COLO829 (cell line): ENCODE results near the gene ARRB1.
"Not testable (repeated sequence)": the region's sequence is repeated elsewhere in the genome, so short reads cannot be mapped to it uniquely, and the experiment has no call there.

ENCODE experiments used
- DNase-seq: peaks from one replicate; pipeline ENCODE4 v3.0.0; 2012; ENCODE audit warnings: low spot score

ARRB1 gene

DNA sequence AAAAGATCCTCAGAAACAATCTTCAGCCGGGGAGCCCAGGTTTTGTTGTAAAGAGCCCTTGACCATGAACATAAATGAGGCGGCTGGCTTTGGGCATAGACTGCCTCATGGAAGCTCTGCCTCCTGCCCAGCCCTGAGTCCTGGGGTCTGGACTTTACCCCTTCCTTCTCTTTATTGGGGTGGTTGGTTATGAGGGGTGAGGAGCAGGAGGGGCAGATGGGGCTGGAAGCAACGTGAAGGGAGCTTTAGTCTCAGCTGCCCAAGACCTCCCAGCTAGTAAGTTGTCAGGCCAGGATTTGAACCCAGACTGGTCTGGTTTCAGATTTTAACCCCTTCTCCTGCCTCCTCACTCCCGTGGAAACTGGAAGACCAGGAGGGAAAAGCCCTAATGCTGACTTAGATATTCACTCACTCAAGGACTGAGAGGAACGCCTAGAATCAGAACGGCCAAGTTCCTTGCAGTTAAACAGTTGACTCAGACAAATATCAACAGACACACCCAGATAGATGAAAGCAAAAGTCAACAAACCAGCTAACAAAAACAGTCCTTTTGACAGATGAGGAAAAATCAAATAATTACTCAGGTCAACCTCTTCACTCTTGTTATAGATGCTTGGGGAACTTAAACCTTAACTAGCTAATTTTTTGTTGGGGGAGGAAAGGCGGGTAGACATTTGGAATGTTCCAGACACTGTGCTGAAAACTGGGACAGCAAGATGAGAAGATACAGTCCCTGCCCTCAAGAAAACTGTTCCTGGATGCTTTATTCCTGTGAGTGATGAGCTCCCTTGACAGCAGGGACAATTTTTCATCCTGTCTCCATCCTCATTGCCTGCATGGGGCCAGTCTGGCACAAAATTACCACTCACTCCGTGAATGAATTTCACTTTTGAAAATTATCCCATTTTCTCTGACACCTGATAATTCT, 20.8 kb upstream of the ARRB1 start:
- no peak for DNase-seq

GRCh38 chr11:75369560-75370255, 18.2 kb upstream of the ARRB1 start:
- no peak for DNase-seq

DNA sequence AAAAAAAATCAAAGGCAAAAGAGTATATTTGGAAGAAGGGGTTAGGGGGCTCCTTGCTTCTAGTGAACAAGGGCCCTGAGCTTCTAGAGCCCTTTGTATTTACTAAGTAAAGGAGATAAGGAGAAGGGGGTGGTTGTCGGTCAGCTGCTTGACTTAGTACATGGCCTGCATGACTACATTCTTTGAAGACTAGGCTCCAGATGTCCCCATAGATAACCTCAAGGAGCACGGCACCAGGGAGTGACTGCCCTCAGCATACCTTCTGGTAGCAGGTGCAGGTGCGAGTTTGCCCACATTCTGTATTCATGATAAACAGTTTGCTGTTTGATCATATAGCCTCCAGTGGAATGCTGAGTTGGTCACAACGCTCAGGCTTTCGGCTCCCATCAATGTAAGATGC, 15.4 kb upstream of the ARRB1 start:
- DNase-seq, result not testable (repeated sequence)

- DNase-seq, result no peak
These were observed 14.3 kb upstream of the ARRB1 start for GRCh38 chr11:75365711-75366181.

GRCh38 chr11:75362285-75362684, 10.8 kb upstream of the ARRB1 start:
- DNase-seq, result not testable (repeated sequence)

DNA sequence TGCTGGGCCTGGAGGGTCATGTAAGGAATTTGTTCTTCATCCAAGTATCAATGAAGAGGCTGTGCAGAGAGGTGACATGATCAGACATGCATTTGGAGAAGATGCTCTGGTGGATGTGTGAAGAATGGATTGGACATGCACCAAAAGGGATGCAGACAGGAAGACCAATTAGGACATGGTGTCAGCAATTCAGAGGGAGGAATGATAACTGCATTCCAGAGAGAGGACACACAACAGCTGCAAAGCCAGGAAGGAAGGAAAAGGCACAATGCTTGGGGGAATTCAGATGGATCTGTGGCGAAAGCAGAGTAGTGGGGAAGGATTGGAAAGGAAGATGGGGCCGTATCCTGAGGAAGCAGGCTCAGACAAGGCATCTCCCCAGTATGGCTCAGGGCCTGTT, 5.2 kb upstream of the ARRB1 start:
- DNase-seq, result no peak

DNA sequence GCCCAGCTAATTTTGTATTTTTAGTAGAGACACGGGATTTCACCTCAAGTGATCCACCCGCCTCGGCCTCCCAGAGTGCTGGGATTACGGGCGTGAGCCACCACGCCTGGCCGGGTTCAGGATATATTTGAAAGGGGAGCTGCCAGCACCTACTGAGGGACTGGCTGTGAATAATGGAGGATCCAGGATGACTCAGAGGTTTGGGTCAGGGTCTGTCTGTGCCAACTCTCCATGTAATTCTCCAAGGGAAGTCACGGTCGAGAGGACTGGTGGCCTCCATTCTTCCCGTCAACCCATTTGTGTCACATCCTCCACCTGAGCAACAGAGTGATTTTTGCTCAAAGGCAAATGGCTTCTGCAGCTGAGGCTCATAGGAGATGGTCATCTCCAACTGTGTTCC, 3.6 kb upstream of the ARRB1 start:
- DNase-seq, result no peak

DNA sequence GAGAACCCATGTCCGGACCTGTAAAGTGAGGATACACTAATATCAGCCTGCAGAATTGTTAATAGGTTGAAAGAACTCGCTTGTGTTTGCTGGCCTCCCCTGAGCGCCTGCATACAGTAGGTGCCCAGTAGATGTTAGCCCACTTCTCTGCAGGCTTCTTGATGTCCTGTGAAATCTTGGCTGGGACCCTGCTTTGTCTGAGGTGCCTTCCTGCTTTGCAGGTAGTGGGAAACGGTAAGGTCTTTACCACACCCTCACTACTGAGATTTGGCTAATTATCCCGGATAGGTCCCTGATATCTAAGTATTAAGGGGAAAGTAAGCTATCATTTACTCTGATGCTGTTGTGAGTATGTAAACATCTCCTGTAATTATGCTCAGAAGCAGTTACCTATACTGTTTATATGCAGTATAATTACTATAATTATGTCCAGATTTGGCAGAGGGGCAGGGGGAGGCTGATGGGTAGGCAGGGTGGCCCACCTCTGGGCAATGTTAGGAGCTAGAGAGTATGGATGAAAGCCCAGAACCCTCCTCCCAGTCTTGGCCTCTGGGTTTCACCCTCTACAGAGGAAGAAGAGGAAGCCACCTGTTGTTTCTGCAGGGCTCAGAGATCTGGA, 1.2 kb upstream of the ARRB1 start:
- no peak for DNase-seq

- DNase-seq, result no peak
These were observed 528 bp upstream of the ARRB1 start for GRCh38 chr11:75351791-75352587.

DNA sequence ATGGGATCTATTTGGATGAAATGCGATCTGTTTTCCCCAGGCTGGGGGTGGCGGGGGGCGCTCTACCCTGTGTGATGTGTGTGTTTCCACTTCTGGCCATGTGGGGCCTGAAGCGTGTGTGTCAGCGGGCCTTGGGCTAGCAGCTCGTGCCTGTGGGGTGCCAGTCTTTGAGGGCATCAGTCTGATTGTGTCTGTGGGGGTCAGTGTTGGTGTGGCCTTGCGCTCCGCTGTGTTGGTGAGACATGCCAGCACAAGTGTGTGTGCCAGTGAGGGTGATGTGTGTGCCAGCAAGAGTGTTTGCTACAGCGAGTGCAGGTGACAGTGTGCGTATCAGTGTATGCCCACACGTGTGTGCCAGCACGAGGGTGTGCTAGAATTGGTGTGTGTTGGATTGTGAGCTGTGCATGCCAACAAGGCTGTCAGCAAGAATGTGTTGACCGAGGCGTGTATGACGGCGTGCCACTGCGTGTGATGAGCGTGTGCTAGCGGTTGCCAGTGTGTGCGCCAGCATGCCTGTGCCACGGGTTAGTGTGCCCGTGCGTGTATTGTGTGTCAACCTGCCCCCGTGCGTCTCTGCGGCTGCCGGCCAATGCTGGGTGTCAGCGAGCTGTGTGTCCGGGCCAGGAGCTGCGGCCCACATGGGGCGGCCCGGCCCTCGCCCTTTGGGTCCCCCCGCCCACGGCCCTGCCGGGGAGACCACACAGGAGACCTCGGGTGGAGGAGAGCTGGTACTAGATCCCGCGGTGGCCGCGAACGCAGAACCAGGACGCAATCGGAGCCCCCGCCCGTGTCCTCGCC, 519 bp downstream of the ARRB1 start:
- DNase-seq, result no peak

GRCh38 chr11:75350122-75350742, 1.2 kb downstream of the ARRB1 start:
- DNase-seq, result no peak

- no peak for DNase-seq
These were observed 1.8 kb downstream of the ARRB1 start for GRCh38 chr11:75349521-75350116.

- no peak for DNase-seq
These were observed 3.5 kb downstream of the ARRB1 start for GRCh38 chr11:75347781-75348566.

- DNase-seq, result no peak
These were observed 4.4 kb downstream of the ARRB1 start for GRCh38 chr11:75346912-75347647.

DNA sequence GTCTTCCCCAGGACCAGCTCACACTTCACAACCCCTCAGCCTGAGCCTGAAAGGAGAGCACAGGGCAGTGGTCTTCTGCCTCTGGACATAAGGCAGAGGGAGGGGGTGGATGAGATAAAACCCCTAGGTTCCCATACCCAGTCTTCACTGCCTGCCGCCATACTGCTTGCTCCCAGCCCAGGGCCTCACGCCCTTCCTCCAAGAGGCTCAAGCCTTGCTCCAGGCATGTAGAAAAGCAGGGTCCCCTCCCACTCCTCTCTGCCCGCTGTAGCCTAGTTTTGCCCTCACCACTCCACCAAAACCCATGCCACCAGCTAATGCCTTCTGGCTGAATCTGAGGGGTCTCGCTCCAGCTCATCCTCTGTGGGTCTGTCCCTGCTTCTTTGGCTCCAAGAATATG, 5.2 kb downstream of the ARRB1 start:
- no peak for DNase-seq

GRCh38 chr11:75345455-75346160, 5.9 kb downstream of the ARRB1 start:
- no peak for DNase-seq

GRCh38 chr11:75344761-75345454, 6.6 kb downstream of the ARRB1 start:
- DNase-seq, result no peak
